Right lobe of liver (tissue), 6 donors: Measurements from ENCODE around the gene RNF19B. TPM values are rescaled to one million over a fixed set of nuclear protein-coding genes. Genes with fewer than 3 reads are reported as not detected.

Source experiments
- ATAC-seq, 4 donors: fragments of 200-7000 bp; cut with Tn5 transposase; one replicate each; pipeline ENCODE4 v1.9.1; 2020; ENCODE audit warnings: mild to moderate bottlenecking in 4 of 4, moderate library complexity in 4 of 4
- DNase-seq, 3 donors: peaks; one replicate each; pipeline ENCODE4 v3.0.0-alpha.2; 2020
- H3K27ac ChIP-seq, 3 donors: fragments of 200-600 bp; one replicate each; pipeline ENCODE4 v1.8.0; 2022
- H3K27me3 ChIP-seq, 2 donors: fragments of 200-600 bp; one replicate each; pipeline ENCODE4 v1.8.0; 2022
- H3K36me3 ChIP-seq, 4 donors: fragments of 200-600 bp; sonication (generic) in 1 of 4; one replicate each; pipeline versions ENCODE4 v1.5.1 to v1.8.0; 2017 to 2022; ENCODE audit warnings: control low read depth in 1 of 4
- H3K4me1 ChIP-seq, 4 donors: fragments of 200-600 bp; sonication (generic) in 1 of 4; one replicate each; pipeline versions ENCODE4 v1.5.1 to v1.8.0; 2017 to 2022; ENCODE audit warnings: control low read depth in 1 of 4
- H3K4me3 ChIP-seq, 3 donors: fragments of 200-600 bp; one replicate each; pipeline ENCODE4 v1.8.0; 2022
- H3K9me3 ChIP-seq, 4 donors: fragments of 200-600 bp; sonication (generic) in 1 of 4; one replicate each; pipeline versions ENCODE4 v1.5.1 to v1.8.0; 2017 to 2022; ENCODE audit warnings: control low read depth in 1 of 4
- POLR2A ChIP-seq: fragments of 450-650 bp; IDR thresholded peaks from one replicate; pipeline ENCODE4 v1.6.1; 2017; ENCODE audit warnings: antibody characterized with exemption, mild to moderate bottlenecking
- WGBS: methylation state at CpG from one replicate; pipeline ENCODE4 v1.1.6; 2018; ENCODE audit warnings: low coverage, low lambda C conversion rate; ENCODE audit not compliant: insufficient coverage; ENCODE audit errors: missing lambda C conversion rate; 5-methylcytosine and 5-hydroxymethylcytosine counted together
- intact Hi-C, 2 donors: fragments of 100-400 bp; cut with DNase I; formaldehyde crosslinking; loops; one replicate each; pipeline versions ENCODE4 v1.11.2 to v1.14.1; 2022
- total RNA-seq, 6 experiments: library from RNA; depleted of rRNA in 2 of 6; stranded (reverse); fragments of >200 nt in 2 of 6; fragmentation: NEBNext Ultra II Directional in 3 of 6; extraction: Animal tissue kit (Norgen Biotek cat#: 25700) in 3 of 6; gene quantifications; one replicate each; pipeline versions ENCODE4 v1.1.0 to v1.2.4, GENCODE V29; 2016 to 2023
- TF ChIP-seq, protein P1 (sequence below), 4 donors: fragments of 200-600 bp in 3 of 4; fragments of 450-650 bp in 1 of 4; IDR thresholded peaks; one replicate each; pipeline versions ENCODE4 v1.5.1 to v1.8.0; 2016 to 2022; ENCODE audit warnings: antibody characterized with exemption in 4 of 4, mild to moderate bottlenecking in 2 of 4
- donor health status: DM: no; HTN: yes; CAD: no.
- donor health status: DM: no; HTN: no; CAD: no.
- donor health status: DM: no; HTN: no; CAD: no.
- donor health status: DM: no; HTN: yes; CAD: no.
- donor health status: DM: no; HTN: yes; CAD: no.

Gene RNF19B
- total RNA-seq, 6 experiments from 2014 or later = 4.6 to 12.1 (median 8.3) TPM

DNA sequence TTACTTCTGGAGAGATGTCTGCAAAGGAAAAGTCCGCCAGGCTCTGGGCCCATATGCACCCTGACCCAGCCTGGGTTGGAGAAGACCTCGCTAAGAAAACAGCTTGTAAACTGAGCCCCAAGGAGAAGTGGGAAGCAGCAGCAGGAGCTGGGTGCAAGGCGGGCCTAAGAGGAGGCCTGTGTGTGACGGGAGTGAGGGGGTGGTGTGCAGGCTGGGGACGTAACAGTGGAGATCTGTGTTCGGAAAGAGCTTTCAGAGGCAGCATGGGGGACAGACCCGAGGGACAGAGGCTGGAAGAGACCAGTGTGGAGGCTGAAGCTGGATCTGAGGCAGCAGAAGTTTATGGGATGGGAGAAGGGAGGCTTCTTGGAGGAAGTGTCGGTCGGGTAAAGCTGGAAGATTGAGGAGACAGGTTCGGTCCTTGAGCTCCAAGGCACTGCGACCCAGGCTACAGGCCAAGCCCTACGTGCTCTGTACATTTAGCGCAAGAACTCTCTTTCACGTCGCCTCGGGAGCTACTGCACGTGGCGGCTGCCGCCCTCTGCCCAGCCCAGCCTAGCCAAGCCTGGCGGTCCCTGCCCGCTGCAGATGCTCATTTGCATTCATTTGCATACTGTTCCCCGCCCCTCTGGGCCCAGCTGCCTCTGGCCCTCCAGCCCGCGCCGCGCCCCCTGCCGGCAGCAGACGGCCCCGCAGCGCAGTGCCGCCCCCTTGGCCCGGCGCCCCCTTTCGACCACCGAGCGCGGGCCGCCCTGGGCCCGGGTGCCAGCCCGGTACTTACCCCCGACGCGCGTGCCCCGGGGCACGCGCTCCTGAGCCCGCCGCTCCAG lies 72.0 kb downstream of the RNF19B start:
- H3K9me3 ChIP-seq = no peaks in the 10 kb centered on the region
- no peaks in the 10 kb centered on the region for H3K27me3 ChIP-seq
- H3K4me1 ChIP-seq = peaks cover 0 to 11% (median 0%) of the 10 kb centered on the region in 4 donors
- 26% methylated on average over 23 of the region's 49 CpGs for WGBS
- H3K36me3 ChIP-seq = no peaks in the 10 kb centered on the region
- no peak for TF ChIP-seq POLR2A
- TF ChIP-seq, protein P1, sequence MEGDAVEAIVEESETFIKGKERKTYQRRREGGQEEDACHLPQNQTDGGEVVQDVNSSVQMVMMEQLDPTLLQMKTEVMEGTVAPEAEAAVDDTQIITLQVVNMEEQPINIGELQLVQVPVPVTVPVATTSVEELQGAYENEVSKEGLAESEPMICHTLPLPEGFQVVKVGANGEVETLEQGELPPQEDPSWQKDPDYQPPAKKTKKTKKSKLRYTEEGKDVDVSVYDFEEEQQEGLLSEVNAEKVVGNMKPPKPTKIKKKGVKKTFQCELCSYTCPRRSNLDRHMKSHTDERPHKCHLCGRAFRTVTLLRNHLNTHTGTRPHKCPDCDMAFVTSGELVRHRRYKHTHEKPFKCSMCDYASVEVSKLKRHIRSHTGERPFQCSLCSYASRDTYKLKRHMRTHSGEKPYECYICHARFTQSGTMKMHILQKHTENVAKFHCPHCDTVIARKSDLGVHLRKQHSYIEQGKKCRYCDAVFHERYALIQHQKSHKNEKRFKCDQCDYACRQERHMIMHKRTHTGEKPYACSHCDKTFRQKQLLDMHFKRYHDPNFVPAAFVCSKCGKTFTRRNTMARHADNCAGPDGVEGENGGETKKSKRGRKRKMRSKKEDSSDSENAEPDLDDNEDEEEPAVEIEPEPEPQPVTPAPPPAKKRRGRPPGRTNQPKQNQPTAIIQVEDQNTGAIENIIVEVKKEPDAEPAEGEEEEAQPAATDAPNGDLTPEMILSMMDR (IDR thresholded peaks at IDR 0.05) = peak; percentile 18 to 34 (median 25)
- H3K4me3 ChIP-seq = peak overlapping the region; percentile 12 to 24 (median 21)
- DNase-seq (no peak), ATAC-seq (no peak)
- no peak overlapping the region for H3K27ac ChIP-seq
- intact Hi-C loops = no loop called here

GRCh38 chr1:32891630-32892029 lies 73.0 kb downstream of the RNF19B start:
- peaks cover 0 to 8% of the 10 kb centered on the region in 2 donors for H3K27me3 ChIP-seq
- intact Hi-C loops = no loop called here
- no peak for TF ChIP-seq POLR2A
- TF ChIP-seq, protein P1 (IDR thresholded peaks at IDR 0.05) = no peak
- no peak for ATAC-seq
- H3K9me3 ChIP-seq = no peaks in the 10 kb centered on the region
- no peak for DNase-seq
- H3K4me3 ChIP-seq = no peak overlapping the region
- WGBS = no CpG with 5 or more reads among the region's 3 CpGs
- no peaks in the 10 kb centered on the region for H3K36me3 ChIP-seq
- H3K4me1 ChIP-seq = peaks cover 0 to 11% (median 0%) of the 10 kb centered on the region in 4 donors
- H3K27ac ChIP-seq = no peak overlapping the region

GRCh38 chr1:32891241-32891570 lies 73.4 kb downstream of the RNF19B start:
- no CpG with 5 or more reads among the region's 1 CpG for WGBS
- no peak for ATAC-seq
- H3K27me3 ChIP-seq = peaks cover 0 to 12% of the 10 kb centered on the region in 2 donors
- peak in 1 of 3 donors; percentile 14 for DNase-seq
- H3K36me3 ChIP-seq = no peaks in the 10 kb centered on the region
- no peaks in the 10 kb centered on the region for H3K9me3 ChIP-seq
- intact Hi-C loops = no loop called here
- H3K4me3 ChIP-seq = no peak overlapping the region
- H3K4me1 ChIP-seq = peaks cover 0 to 11% (median 0%) of the 10 kb centered on the region in 4 donors
- no peak for TF ChIP-seq POLR2A
- TF ChIP-seq, protein P1 (IDR thresholded peaks at IDR 0.05) = no peak
- no peak overlapping the region for H3K27ac ChIP-seq

GRCh38 chr1:32890516-32891240 lies 73.9 kb downstream of the RNF19B start:
- Histone ChIP-seq H3K36me3 (no peaks in the 10 kb centered on the region), H3K4me1 (peaks cover 0 to 11% (median 0%) of the 10 kb centered on the region in 4 donors), H3K9me3 (no peaks in the 10 kb centered on the region), H3K27ac (no peak overlapping the region), H3K27me3 (peaks cover 0 to 16% of the 10 kb centered on the region in 2 donors), H3K4me3 (no peak overlapping the region)
- DNase-seq (peak in 2 of 3 donors; percentile 27 to 29), ATAC-seq (no peak)
- TF ChIP-seq POLR2A = no peak
- TF ChIP-seq, protein P1 (IDR thresholded peaks at IDR 0.05) = no peak
- intact Hi-C loops = no loop called here
- 84% methylated on average over 3 of the region's 7 CpGs for WGBS
